Measurements from ENCODE around the gene HSPA12B.

The HSPA12B gene

DNA sequence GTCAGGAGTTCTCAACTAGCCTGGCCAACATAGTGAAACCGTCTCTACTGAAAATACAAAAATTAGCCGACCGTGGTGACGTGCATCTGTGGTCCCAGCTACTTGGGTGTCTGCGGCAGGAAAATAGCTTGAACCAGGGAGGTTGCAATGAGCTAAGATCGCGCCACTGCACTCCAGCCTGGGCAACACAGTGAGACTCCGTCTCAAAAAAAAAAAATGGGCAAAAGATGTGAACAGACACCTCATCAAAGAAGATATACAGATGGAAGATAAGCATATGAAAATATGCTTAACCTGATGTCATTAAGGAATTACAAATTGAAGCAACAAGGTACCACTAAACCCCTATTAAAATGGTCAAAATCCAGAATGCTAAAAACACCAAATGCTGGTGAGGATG, 9.2 kb upstream of the HSPA12B start:
- no peak overlapping the region for H3K4me3 ChIP-seq
- no peak overlapping the region for H3K27ac ChIP-seq

DNA sequence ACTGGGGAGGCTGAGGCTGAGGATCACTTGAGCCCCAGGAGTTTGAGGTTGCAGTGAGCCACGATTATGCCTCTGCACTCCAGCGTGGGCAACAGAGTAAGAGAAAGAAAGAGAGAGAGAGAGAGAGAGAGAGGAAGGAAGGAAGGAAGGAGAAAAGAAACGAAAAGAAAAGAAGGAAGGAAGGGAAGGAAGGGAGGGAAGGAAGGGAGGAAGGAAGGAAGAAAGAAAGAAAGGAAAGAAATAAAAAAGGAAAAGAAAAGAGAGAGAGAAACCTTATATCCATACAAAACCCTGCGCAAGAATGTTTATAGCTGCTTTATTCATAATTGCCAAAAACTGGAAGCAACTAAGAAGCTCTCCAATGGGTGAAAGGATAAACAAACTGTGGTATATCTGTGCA, 8.1 kb upstream of the HSPA12B start:
- Histone ChIP-seq H3K4me3 (no peak overlapping the region), H3K27ac (no peak overlapping the region)

DNA sequence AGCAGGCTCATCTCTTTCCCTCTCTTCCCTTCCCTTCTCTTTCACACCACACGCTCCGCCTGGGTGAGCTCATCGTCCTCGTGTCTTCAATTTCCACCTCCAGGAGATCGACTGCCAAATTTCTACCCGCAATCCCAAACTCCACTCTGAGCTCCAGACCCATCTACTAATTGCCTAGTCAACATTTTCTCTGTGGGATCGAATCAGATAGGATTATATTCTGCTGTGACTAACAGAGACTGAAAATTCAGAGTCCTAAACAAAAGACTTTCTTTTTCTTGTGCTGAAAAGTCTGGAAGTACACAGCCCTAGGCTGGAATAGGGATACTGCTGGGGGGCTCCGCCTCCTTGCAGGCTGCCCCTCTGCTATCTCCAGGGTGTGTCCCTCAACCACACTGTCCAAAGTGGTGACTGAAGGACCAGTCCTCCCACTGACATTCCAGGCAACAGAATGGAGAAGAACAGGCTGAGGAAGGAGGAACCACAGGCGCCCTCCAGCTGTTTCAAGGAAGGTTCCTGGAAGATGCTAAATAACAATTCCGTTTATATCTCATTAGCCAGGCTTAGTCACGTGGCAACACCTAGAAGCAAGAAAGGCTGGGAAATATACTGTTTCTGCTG, 5.0 kb upstream of the HSPA12B start:
- H3K4me3 ChIP-seq, result no peak overlapping the region
- H3K27ac ChIP-seq, result peak overlapping the region in 12 of 21 experiments; percentile 11 to 80 (median 64)

DNA sequence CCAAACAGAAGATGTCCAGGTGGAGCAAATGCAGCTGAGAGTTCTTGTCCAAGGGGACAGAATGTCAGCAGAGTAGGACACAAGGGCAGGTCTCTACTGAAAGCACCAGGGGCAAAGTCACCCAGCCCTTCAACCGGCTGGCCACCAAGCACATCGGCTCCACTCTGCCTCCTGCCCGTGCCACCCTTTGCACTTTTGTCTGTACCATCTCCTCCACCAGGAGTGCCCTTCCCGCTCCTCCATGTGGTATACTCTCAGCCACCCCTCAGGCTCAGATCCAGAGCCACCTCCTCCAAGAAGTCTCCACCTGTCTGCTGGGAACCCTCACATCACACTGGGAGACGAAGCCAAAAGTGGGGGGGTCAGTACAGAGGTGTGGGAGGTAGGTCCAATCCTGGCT, 4.1 kb upstream of the HSPA12B start:
- no peak overlapping the region for H3K4me3 ChIP-seq
- peak overlapping the region in 11 of 21 experiments; percentile 0 to 80 (median 26) for H3K27ac ChIP-seq

DNA sequence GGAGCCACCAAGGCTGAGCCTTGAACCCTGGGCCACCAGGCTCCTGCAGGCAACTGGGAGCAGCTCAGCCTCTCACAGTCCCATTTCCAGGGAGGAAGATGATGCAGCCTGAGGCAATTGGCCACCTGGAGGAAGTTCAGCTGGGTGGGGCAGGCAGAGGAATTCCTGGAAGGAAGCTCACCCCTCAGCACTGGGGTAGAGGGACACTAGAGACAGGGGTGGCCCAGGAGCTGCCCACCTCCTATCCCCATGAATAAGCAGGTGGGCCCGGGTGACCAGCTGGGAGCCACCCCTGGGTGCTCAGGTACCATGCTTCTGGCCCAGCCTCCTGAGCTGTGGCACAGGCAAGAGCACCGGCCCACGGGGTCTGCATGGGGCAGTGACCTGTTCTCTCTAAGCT, 3.6 kb upstream of the HSPA12B start:
- no peak overlapping the region for H3K4me3 ChIP-seq
- H3K27ac ChIP-seq, result peak overlapping the region in 6 of 21 experiments; percentile 9 to 80 (median 26)

DNA sequence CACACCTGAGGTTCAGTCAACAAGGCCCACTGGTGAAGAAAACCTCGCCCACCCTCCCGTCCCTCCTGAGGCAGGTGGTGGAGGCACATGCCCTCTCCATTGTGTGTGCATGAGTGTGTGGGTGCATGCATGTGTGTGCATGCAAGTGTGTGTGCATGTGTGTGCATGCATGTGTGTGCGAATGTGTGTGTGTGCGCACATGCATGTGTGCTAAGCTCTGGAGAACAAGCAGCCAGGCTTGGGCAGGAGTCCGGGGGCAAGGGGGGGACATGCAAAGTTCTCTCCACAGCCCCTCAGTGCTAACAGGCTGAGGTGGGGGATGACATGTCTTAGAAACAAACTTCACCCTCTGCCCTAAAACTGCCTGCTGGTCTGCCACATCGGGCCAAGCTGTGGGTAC, 3.1 kb upstream of the HSPA12B start:
- no peak overlapping the region for H3K4me3 ChIP-seq
- no peak overlapping the region for H3K27ac ChIP-seq

DNA sequence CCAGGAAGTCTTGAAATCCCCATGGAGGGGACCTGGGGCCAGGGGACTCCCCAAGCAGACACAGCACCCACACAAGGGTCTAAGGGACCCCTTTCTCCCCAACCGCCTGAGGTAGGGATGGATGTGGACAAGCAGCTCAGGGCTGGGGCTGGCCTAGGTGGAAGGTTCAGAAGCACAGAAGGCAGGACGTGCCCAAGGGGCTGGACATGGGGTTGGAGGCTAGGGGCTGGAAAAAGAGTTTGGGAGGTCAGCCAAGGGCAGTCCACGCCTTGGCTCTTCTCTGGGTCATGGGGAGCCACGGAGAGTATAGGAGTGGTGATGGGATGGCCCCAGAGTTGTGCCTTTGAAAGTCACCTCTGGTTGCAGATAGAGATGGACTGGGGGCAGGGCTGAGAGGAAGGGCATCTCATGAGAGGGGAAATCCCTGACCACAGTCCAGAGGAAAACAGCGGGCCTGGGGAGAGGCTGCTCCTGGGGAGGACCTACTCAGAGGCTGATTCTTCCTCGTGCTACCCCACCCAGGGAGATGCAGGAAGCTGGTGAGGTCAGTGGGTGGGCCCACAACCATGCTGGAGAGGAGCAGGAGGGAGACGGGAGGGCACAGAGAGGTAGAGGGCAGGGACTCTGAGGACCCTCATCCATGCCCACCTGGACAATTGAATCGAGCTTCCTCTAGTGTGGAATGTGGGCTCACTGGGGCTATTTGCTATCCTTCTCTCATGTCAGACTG, 2.5 kb upstream of the HSPA12B start:
- Histone ChIP-seq H3K4me3 (no peak overlapping the region), H3K27ac (no peak overlapping the region)

DNA sequence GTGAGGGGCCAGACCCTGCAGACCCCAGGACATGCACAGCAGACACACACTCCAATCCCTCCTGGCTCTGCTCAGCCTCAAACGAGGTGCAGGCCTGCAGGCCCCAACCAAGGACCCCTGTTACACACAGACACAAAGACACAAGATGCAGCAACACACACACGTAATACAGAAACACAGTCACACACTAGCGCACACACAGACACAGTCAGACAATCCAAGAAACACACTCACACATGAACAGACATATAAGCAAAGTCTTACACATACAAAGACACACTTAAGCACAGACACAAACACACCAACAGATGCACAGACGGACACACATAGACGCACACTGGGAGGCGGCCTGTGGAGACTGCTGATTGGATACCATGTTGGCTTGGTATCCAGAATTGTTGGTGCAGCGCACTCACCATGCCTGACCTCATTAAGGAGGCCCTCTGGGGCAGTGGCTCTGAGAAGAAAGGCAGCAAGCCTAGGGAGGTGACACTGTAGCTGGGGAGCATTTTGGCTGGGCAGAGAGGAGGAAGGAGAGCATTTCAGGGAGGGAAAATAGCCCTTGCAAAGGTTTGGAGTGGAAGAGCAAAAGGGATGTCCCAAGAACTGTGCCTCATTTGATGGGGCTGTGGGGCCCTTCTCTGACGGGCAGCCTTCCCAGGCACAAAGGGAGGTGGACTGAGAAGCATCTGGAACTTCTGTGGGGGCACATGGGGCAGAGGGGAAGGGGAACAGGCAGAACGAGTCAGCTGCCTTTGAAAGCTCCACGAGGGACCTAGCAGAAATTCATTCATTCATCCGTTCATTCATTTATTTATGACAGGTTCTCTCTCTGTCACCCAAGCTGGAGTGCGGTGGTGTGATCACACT, 1.4 kb upstream of the HSPA12B start:
- H3K4me3 ChIP-seq, result no peak overlapping the region
- H3K27ac ChIP-seq, result peak overlapping the region in 1 of 21 experiments; percentile 2

DNA sequence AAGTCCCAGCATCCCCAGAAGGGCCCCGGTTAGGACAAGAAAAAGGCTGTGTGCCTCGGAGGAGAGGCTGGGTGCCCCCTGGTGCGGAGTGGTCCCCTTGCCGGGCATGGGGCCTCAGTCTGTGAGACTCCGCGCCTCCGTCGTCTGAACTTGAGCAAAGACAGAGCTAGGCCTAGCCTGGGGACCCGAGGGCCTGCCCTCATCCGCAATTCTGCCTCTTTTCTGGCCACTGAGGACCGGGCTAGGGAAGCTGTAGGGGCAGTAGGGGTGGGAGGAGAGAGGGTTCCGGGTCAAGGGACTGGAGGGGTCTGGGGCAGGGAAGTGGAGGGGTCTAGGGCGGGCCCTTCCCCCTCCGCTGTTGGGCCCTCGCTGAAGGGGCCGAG, 550 bp upstream of the HSPA12B start:
- Histone ChIP-seq H3K4me3 (no peak overlapping the region), H3K27ac (peak overlapping the region in 12 of 21 experiments; percentile 12 to 80 (median 57))

DNA sequence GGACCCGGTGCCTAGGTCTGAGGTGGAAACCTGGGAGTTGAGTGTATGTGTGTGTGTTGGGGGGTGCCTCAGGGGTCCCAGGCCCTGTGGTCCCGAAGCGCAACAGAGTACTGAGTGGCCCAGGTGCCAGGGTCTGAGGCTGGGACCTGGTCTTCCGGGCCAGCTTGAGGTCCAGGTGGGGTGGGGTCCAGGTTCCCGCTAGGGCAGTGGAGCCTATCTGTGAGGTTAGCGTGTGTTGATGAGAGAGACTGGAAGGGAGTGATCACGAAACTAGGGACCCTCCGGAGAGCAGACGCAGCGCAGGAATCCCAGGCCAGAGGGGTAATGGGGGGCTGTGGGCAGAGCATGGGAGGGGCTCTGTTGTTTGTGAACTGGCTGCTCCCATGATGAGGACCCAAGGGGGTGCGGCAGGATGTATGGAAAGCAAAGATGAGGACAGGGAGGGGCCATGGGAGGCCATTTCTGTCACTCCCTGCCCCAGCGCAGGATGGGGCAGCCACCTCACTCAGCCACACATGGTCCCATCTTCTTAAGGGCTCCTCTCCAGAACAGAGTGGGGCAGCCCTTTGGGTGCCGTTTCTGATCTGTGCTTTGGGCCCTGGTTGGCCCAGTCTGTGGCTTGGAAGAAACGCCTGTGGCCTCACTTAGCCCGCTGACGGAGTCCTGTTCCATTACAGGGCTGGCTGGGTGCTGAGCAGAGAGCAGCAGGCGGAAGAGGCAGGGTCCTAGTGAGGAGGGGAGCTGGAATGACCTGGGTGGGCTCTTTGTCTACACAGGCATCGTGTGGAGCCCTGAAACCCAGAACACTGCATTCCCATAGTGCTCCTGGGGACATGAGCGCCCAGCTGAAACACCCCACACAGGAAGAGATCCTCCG, 872 bp downstream of the HSPA12B start:
- H3K27ac ChIP-seq, result peak overlapping the region in 19 of 21 experiments; percentile 22 to 80 (median 50)
- peak overlapping the region; percentile 24 to 40 (median 28) for H3K4me3 ChIP-seq

DNA sequence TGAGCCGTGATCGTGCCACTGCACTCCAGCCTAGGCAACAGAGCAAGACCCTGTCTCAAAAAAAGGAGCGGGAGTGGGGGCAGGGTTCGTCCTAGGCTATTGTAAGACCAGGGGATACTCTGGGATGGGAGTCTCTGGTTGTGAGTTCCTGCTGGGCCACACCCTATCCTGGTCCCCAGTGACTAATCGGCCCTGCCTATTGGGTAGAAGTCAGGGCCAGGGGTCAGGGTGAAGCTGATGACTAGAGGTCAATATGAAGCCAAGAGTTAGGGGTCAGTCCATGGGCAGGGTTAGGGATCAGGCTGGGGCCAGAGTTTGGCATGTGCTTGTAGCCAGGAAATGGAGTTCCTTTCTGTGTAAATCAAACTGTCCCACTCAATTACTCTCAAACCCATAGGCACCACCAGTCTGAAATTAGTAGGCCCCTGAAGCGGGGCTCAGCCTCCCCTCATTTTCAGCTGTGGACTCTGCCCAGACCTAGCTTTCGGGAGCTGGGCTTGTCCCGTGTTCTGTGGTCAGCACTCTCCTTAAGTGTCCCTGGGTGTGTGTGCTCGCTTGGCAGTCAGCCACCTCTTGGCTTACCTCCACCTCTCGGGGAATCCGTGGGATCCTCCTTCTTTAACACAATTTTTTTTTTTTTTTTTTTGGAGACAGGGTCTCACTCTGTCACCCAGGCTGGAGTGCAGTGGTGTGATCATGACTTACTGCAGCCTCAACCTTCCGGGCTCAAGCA, 1.8 kb downstream of the HSPA12B start:
- Histone ChIP-seq H3K27ac (peak overlapping the region in 7 of 21 experiments; percentile 17 to 80 (median 49)), H3K4me3 (peak overlapping the region in 3 of 7 experiments; percentile 27 to 40 (median 28))

DNA sequence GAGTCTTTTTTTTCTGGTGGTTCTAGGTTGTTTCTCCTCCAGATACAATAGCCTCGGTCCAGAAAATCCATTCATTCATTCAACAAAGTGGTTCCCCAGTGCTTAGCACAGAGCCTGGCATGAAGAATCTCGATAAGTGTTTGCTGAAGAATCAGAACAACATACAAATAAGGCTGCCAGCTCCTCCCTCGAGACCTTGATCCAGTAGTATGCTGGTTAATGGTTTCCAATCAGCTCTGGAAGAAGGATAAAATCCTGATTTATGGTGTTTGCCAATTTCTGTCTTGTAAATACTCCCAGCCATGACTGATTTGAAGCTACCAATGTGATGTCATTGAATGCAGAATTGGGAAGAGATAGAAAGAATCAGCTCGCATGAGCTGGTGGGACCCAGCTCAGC, 3.3 kb downstream of the HSPA12B start:
- no peak overlapping the region for H3K27ac ChIP-seq

DNA sequence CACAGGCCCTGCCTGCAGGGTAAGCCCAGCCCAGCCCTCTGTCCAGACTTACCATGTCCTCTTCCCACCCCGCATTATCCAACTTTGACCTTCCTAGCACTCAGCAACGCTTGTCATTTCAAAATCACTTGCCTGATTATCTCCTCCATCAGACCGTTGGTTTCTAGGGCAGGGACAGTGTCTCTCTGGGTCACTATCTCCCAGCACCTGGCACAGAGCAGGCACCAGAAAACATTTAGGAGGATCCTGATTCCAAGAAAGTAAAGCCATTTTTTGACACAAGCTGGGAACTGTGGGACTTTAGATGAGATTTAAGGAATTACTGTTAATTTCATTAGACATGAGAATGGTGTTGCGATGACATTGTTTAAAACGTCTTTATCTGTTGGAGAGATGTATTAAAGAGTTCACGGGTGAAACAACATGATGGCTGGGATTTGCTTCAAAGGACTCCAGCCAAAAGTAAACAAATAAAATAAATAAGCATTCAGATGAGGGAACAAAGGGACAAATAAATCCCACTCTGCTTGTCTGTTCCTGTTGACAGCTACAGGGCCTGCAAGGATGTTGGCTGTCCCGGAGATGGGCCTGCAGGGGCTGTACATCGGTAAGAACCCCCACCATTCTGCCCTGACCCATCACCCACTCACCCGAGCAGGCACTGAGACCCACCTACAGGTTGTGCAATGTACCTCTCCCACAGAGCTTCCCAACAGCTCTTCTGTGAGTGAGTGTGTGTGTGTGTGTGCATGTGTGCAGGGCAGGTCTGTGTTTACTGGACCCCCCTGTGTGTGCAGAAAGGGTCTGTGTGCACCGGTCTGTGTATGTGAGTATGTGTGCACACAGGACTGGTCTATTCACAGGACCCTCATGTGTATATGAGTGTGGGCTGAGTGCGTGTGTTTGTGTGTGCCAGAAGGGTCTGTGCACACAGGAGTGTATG, 5.9 kb downstream of the HSPA12B start:
- H3K4me3 ChIP-seq, result no peak overlapping the region
- H3K27ac ChIP-seq, result peak overlapping the region in 3 of 21 experiments; percentile 11 to 21 (median 15)

More for the DNA sequence above, 3.3 kb downstream of the HSPA12B start:
- no peak overlapping the region for H3K4me3 ChIP-seq

DNA sequence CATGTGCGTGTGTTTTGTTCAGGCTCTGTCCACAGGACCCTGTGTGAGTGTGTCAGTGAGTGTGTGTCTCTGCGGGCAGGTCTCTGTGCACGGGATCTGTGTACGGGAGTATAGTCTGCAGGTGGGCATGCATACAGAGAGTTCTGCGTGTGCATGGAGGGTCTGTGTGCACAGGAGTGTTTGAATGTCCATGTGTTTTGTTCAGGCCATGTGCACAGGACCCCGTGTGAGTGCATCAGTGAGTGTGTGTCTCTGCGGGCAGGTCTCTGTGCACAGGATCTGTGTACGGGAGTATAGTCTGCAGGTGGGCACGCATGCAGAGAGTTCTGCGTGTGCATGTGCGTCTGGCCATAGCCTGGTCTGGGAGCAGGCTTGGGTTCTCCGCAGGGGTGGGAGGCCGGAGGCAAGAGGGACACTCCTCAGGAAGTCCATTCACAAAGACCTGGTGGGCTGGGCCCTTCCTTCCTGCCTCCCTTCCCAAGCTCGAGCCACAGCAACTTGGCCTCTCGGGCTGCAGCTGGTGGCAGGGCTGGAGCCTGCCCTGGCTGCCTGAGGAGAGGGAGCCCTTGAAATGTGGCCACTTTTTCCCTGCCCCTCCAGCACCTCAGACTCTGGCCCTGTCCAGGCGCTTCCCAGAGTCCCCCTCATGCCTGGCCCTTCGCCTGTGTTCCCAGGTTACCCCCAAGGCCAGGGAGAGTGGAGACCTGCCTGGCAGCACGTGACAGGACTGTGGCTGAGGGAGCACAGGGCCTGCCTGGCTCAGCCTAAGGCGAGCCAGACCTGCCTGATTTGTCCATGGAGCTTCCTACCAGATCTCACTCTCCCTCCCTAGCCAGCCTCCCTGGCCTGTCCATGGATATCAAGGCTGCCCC, 6.8 kb downstream of the HSPA12B start:
- Histone ChIP-seq H3K27ac (peak overlapping the region in 15 of 21 experiments; percentile 31 to 83 (median 63)), H3K4me3 (no peak overlapping the region)

DNA sequence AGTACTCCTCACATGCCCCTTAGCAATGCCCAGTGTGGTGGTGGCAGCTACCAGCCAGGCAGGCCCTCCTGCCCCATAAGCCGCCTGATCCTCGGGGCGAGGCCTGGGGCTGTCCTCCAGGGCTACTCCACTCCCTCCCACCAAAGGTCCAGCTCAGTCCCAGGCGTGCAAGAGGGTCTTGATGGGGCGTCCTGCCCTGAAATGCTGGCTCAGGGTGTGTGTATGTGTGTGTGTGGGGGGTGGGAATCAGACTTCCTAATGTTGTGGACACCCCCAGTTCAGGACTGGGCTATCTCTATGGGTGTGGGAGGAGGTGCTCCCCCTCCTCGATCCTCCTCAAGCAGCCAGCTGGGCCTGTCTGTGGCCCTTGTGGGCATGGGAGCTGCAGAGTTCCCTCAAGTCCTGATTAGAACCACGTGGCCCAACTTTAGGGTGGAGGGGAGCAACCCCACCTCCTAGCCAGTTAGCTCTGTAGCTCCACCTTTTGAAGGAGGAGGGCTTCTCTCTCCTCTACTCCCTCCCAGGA, 7.5 kb downstream of the HSPA12B start:
- peak overlapping the region in 16 of 21 experiments; percentile 31 to 83 (median 63) for H3K27ac ChIP-seq
- H3K4me3 ChIP-seq, result no peak overlapping the region

DNA sequence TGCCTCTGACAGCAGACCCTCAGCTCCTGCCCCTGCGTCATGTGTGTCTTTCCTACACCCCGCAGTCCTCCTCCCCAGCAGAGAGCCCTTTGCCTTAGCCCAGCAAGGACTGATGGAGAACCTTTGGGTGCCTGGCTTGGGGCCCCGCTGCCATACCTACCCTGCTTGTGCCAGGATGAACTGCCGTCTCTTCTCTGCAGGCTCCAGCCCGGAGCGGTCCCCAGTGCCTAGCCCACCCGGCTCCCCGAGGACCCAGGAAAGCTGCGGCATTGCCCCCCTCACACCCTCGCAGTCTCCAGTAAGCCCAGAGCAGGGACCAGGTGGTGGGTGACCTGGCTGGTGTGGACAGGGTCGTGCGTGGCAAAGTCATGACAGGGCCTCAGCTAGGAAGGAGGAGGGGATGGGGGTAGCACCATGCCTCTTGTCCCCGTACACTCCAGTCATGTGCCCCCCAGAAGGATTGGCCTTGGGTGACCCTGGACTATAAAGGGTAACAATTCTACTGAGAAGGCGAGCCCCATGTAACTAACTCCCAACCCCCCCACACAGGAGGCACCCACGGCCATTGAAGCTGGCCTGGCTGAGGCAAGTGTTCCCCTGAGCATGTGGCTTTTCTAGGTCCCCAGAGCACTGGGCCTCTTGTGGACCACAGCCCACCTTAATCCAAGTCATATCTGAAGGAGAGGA, 8.3 kb downstream of the HSPA12B start:
- peak overlapping the region in 8 of 21 experiments; percentile 34 to 83 (median 65) for H3K27ac ChIP-seq
- H3K4me3 ChIP-seq, result no peak overlapping the region
